ENCODE data around the gene AHSP.

Gene AHSP

DNA sequence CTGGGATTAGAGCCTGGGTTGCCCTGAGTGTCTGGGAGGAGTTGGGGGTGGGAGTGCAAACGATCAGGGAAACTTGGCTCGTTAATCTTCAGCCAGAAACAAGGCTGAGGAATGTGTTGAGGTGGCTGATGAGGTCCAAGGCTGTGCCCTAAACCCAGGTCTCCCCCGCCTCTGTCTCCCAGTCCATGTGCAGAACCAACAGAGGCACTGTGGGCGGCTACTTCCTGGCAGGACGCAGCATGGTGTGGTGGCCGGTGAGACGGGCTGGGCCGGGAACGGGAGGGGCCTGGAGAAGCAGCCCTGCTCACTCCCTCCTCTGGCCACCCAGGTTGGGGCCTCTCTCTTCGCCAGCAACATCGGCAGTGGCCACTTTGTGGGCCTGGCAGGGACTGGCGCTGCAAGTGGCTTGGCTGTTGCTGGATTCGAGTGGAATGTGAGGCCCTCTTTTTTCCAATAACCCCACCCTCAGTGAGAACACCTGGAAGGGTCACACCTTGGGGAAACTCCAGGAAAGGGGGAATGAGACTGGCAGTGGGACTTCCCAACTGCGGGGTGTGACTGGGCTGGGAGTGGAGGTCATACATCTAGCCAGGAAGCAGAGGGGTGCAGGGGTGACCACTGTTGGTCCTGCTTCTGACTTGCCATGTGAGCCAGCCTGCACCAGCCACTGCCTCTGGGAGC lies 43.1 kb upstream of the AHSP start:
- Histone ChIP-seq H3K4me1 (no peaks in the 10 kb centered on the region), H3K9me3 (no peaks in the 10 kb centered on the region), H3K27me3 (peaks cover 14% of the 10 kb centered on the region), H3K36me3 (no peaks in the 10 kb centered on the region), H3K4me3 (ENCODE audit: low read depth, low read length) (no peak overlapping the region)
- no peak for TF ChIP-seq CTCF (IDR thresholded peaks at IDR 0.05; ENCODE audit: low read depth, low read length)
- DNase-seq: no peak

- no peak for TF ChIP-seq CTCF (IDR thresholded peaks at IDR 0.05; ENCODE audit: low read depth, low read length)
- no peak overlapping the region for H3K4me3 ChIP-seq (ENCODE audit: low read depth, low read length)
- peaks cover 14% of the 10 kb centered on the region for H3K27me3 ChIP-seq
- no peaks in the 10 kb centered on the region for H3K9me3 ChIP-seq
- H3K36me3 ChIP-seq: no peaks in the 10 kb centered on the region
- DNase-seq: no peak
- H3K4me1 ChIP-seq: no peaks in the 10 kb centered on the region
Observed at GRCh38 chr16:31485571-31485970, 42.1 kb upstream of the AHSP start.

- TF ChIP-seq CTCF (IDR thresholded peaks at IDR 0.05; ENCODE audit: low read depth, low read length): no peak
- Histone ChIP-seq H3K9me3 (no peaks in the 10 kb centered on the region), H3K4me1 (no peaks in the 10 kb centered on the region), H3K4me3 (ENCODE audit: low read depth, low read length) (no peak overlapping the region), H3K36me3 (no peaks in the 10 kb centered on the region), H3K27me3 (peaks cover 14% of the 10 kb centered on the region)
- no peak for DNase-seq
Observed at GRCh38 chr16:31486045-31486444, 41.7 kb upstream of the AHSP start.

DNA sequence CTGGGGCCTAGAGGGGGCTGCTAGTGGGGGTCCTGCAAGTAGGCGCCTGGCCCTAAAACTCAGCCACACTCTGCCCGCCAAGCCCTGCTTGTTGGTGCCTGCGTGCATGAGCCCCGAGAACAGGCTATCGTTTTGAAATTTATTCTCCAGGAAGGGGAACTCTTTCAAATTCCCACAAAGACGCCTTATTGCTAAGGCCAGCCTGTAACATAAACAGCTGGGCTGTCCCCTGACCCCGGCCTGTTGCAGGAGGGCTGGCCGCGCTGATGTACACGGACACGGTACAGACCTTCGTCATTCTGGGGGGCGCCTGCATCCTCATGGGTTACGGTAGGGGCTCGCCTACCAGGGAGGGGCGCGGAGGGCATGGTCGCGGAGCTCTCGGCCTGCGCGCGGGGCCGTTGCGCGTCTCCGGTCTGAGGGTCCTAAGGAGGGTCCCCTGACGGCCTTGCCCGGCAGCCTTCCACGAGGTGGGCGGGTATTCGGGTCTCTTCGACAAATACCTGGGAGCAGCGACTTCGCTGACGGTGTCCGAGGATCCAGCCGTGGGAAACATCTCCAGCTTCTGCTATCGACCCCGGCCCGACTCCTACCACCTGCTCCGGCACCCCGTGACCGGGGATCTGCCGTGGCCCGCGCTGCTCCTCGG lies 40.5 kb upstream of the AHSP start:
- DNase-seq: no peak
- Histone ChIP-seq H3K36me3 (no peaks in the 10 kb centered on the region), H3K9me3 (no peaks in the 10 kb centered on the region), H3K4me3 (ENCODE audit: low read depth, low read length) (peak overlapping the region; percentile 51), H3K4me1 (no peaks in the 10 kb centered on the region), H3K27me3 (peaks cover 14% of the 10 kb centered on the region)
- no peak for TF ChIP-seq CTCF (IDR thresholded peaks at IDR 0.05; ENCODE audit: low read depth, low read length)

- peak overlapping the region; percentile 51 for H3K4me3 ChIP-seq (ENCODE audit: low read depth, low read length)
- DNase-seq: peak; percentile 54
- no peaks in the 10 kb centered on the region for H3K4me1 ChIP-seq
- no peaks in the 10 kb centered on the region for H3K36me3 ChIP-seq
- TF ChIP-seq CTCF (IDR thresholded peaks at IDR 0.05; ENCODE audit: low read depth, low read length): no peak
- H3K9me3 ChIP-seq: no peaks in the 10 kb centered on the region
- peaks cover 14% of the 10 kb centered on the region for H3K27me3 ChIP-seq
Observed at GRCh38 chr16:31487720-31488467, 39.8 kb upstream of the AHSP start.
